HepG2 (cell line): ENCODE data around the gene NGFR. TPM values are rescaled to one million over a fixed set of nuclear protein-coding genes. Genes with fewer than 3 reads are reported as not detected.

Source experiments
- ARNT2 ChIP-seq: sonication (generic); formaldehyde crosslinking; IDR thresholded peaks from 2 replicates; pipeline ENCODE4 v1.8.0; 2022; ENCODE audit warnings: mild to moderate bottlenecking, low read depth, missing genetic modification reagents, moderate library complexity
- EZH2 ChIP-seq: conservative IDR thresholded peaks from 2 replicates; pipeline ENCODE4 v1.6.1; 2012; ENCODE audit warnings: mild to moderate bottlenecking, low read depth, low read length, moderate library complexity
- HNF1B ChIP-seq: sonication (generic); formaldehyde crosslinking; IDR thresholded peaks from 2 replicates; pipeline ENCODE4 v1.5.1; 2020; ENCODE audit warnings: mild to moderate bottlenecking, moderate library complexity, missing genetic modification reagents
- ISX ChIP-seq: sonication (generic); formaldehyde crosslinking; conservative IDR thresholded peaks from 2 replicates; pipeline ENCODE4 v1.5.0; 2020; ENCODE audit warnings: missing genetic modification reagents
- MTF2 ChIP-seq: sonication (generic); formaldehyde crosslinking; IDR thresholded peaks from 2 replicates; pipeline ENCODE4 v1.5.0; 2020; ENCODE audit warnings: missing genetic modification reagents, borderline replicate concordance
- MZF1 ChIP-seq: sonication (generic); formaldehyde crosslinking; IDR thresholded peaks from 2 replicates; pipeline ENCODE4 v1.8.1; 2023; ENCODE audit warnings: mild to moderate bottlenecking, missing genetic modification reagents, borderline replicate concordance
- THAP8 ChIP-seq: sonication (generic); formaldehyde crosslinking; IDR thresholded peaks from 2 replicates; pipeline ENCODE4 v1.5.1; 2020; ENCODE audit warnings: missing genetic modification reagents, mild to moderate bottlenecking, borderline replicate concordance
- THRA ChIP-seq: sonication (generic); formaldehyde crosslinking; IDR thresholded peaks from 2 replicates; pipeline ENCODE4 v1.4.0; 2020; ENCODE audit warnings: missing genetic modification reagents, borderline replicate concordance
- TIGD3 ChIP-seq: sonication (generic); formaldehyde crosslinking; IDR thresholded peaks from 2 replicates; pipeline ENCODE4 v1.5.1; 2020; ENCODE audit warnings: mild to moderate bottlenecking, missing genetic modification reagents, borderline replicate concordance
- TOPORS ChIP-seq: sonication (generic); formaldehyde crosslinking; IDR thresholded peaks from 2 replicates; pipeline ENCODE4 v1.8.0; 2023; ENCODE audit warnings: mild to moderate bottlenecking, missing genetic modification reagents
- TRAFD1 ChIP-seq: sonication (generic); formaldehyde crosslinking; IDR thresholded peaks from 2 replicates; pipeline ENCODE4 v1.5.1; 2020; ENCODE audit warnings: missing genetic modification reagents, mild to moderate bottlenecking, borderline replicate concordance
- ZBTB4 ChIP-seq: sonication (generic); formaldehyde crosslinking; IDR thresholded peaks from 2 replicates; pipeline ENCODE4 v1.4.0; 2020; ENCODE audit warnings: missing genetic modification reagents, mild to moderate bottlenecking, borderline replicate concordance
- ZNF138 ChIP-seq: sonication (generic); formaldehyde crosslinking; IDR thresholded peaks from 2 replicates; pipeline ENCODE4 v1.5.0; 2020; ENCODE audit warnings: mild to moderate bottlenecking, low read depth, missing genetic modification reagents
- ZNF253 ChIP-seq: sonication (generic); formaldehyde crosslinking; IDR thresholded peaks from 2 replicates; pipeline ENCODE4 v1.8.0; 2022; ENCODE audit warnings: mild to moderate bottlenecking, missing genetic modification reagents, borderline replicate concordance
- ZNF335 ChIP-seq: sonication (generic); formaldehyde crosslinking; IDR thresholded peaks from 2 replicates; pipeline ENCODE4 v1.4.0; 2020; ENCODE audit warnings: missing genetic modification reagents
- ZNF383 ChIP-seq: sonication (generic); formaldehyde crosslinking; IDR thresholded peaks from 2 replicates; pipeline ENCODE4 v1.4.0; 2020; ENCODE audit warnings: missing genetic modification reagents, mild to moderate bottlenecking, borderline replicate concordance
- ZNF431 ChIP-seq: sonication (generic); formaldehyde crosslinking; IDR thresholded peaks from 2 replicates; pipeline ENCODE4 v1.9.0; 2022; ENCODE audit warnings: missing genetic modification reagents, low read depth, mild to moderate bottlenecking, borderline replicate concordance
- ZNF670 ChIP-seq: sonication (generic); formaldehyde crosslinking; IDR thresholded peaks from 2 replicates; pipeline ENCODE4 v1.8.0; 2022; ENCODE audit warnings: mild to moderate bottlenecking, missing genetic modification reagents, borderline replicate concordance
- ZNF777 ChIP-seq: sonication (generic); formaldehyde crosslinking; IDR thresholded peaks from 2 replicates; pipeline ENCODE4 v1.4.0; 2020; ENCODE audit warnings: missing genetic modification reagents
- polyA plus RNA-seq, 8 experiments: library from polyadenylated mRNA; depleted of rRNA in 3 of 8; stranded (reverse) in 7 of 8; unstranded in 1 of 8; fragments of >200 nt; fragmentation: Illumina TruSeq in 4 of 8; extraction: Trizol in 4 of 8; gene quantifications; 2 replicates each; pipeline versions ENCODE4 v1.2.1 to v1.2.3, GENCODE V29; 2011 to 2016; ENCODE audit warnings: low read depth in 4 of 8, missing spikeins in 1 of 8, mixed read lengths in 1 of 8; ENCODE audit not compliant: insufficient read depth in 1 of 8
- total RNA-seq, 5 experiments: library from RNA; depleted of rRNA; stranded (reverse); fragments of >200 nt; fragmentation: Illumina TruSeq; extraction: Trizol; gene quantifications; 2 replicates each; pipeline ENCODE4 v1.2.3, GENCODE V29; 2016; ENCODE audit warnings: low read depth in 1 of 5

The NGFR gene
- total and polyA plus RNA-seq, 2 of the 13 experiments (the other 11 are each of a cell fraction or from before 2014, with no cell fraction given): 1.1 to 1.8 TPM

- TF ChIP-seq ZNF777 (CRISPR knock-in tag) (no peak), ZBTB4 (CRISPR knock-in tag) (no peak), ZNF383 (CRISPR knock-in tag) (no peak), TRAFD1 (CRISPR knock-in tag) (no peak), MTF2 (peak; percentile 7; the same call in 1 of the 2 replicates), ZNF335 (no peak), ZNF431 (CRISPR knock-in tag) (no peak), ZNF670 (CRISPR knock-in tag) (no peak), TOPORS (CRISPR knock-in tag) (no peak), ARNT2 (CRISPR knock-in tag) (0 out of 2 replicates have a peak, but pooled peaks have one; percentile 21), ISX (no peak), HNF1B (CRISPR knock-in tag) (0 out of 2 replicates have a peak, but pooled peaks have one; percentile 11), EZH2 (0 out of 2 replicates have a peak, but pooled peaks have one; percentile 92), ZNF138 (CRISPR knock-in tag) (0 out of 2 replicates have a peak, but pooled peaks have one; percentile 42), TIGD3 (CRISPR knock-in tag) (0 out of 2 replicates have a peak, but pooled peaks have one; percentile 44), MZF1 (CRISPR knock-in tag) (no peak), ZNF253 (CRISPR knock-in tag) (no peak), THAP8 (CRISPR knock-in tag) (no peak), THRA (CRISPR knock-in tag) (no peak)
Measured at GRCh38 chr17:49496867-49497147, 1.7 kb downstream of the NGFR start (continued).
